ENCODE data around the gene MTX1.
"Not testable (repeated sequence)": the region's sequence is repeated elsewhere in the genome, so short reads cannot be mapped to it uniquely, and the experiment has no call there.

GRCh38 chr1:155231302-155231701, 22.8 kb downstream of the MTX1 start:
- not testable (repeated sequence) for TF ChIP-seq POLR2A (IDR thresholded peaks at IDR 0.05)
- TF ChIP-seq, protein P1, sequence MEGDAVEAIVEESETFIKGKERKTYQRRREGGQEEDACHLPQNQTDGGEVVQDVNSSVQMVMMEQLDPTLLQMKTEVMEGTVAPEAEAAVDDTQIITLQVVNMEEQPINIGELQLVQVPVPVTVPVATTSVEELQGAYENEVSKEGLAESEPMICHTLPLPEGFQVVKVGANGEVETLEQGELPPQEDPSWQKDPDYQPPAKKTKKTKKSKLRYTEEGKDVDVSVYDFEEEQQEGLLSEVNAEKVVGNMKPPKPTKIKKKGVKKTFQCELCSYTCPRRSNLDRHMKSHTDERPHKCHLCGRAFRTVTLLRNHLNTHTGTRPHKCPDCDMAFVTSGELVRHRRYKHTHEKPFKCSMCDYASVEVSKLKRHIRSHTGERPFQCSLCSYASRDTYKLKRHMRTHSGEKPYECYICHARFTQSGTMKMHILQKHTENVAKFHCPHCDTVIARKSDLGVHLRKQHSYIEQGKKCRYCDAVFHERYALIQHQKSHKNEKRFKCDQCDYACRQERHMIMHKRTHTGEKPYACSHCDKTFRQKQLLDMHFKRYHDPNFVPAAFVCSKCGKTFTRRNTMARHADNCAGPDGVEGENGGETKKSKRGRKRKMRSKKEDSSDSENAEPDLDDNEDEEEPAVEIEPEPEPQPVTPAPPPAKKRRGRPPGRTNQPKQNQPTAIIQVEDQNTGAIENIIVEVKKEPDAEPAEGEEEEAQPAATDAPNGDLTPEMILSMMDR (IDR thresholded peaks at IDR 0.05): not testable (repeated sequence)

Data from ovary (tissue), 3 donors.